GM06990 (cell line): ENCODE measurements around the gene TRIM69.

ENCODE experiments used
- DNase-seq: peaks from one replicate; pipeline ENCODE4 v3.0.0-alpha.2; 2011; ENCODE audit not compliant: insufficient read length; ENCODE audit errors: extremely low read depth
- H3K27me3 ChIP-seq: replicated peaks from 2 replicates; pipeline ENCODE4 v1.6.0; 2011; ENCODE audit warnings: low read length; ENCODE audit not compliant: control insufficient read depth, insufficient read depth
- H3K36me3 ChIP-seq: 2 replicates; pipeline ENCODE4 v1.5.1; 2011; ENCODE audit warnings: low read length; ENCODE audit not compliant: control insufficient read depth, insufficient read depth
- H3K4me3 ChIP-seq: replicated peaks from 2 replicates; pipeline ENCODE4 v1.5.1; 2011; ENCODE audit warnings: low read depth, mild to moderate bottlenecking, control low read depth, low read length
- TF ChIP-seq, protein P1 (sequence below): IDR thresholded peaks from 2 replicates; pipeline ENCODE4 v1.5.1; 2011; ENCODE audit warnings: low read length, control low read depth, mild to moderate bottlenecking, inconsistent platforms; ENCODE audit not compliant: insufficient read depth, poor library complexity, severe bottlenecking

TRIM69 gene

DNA sequence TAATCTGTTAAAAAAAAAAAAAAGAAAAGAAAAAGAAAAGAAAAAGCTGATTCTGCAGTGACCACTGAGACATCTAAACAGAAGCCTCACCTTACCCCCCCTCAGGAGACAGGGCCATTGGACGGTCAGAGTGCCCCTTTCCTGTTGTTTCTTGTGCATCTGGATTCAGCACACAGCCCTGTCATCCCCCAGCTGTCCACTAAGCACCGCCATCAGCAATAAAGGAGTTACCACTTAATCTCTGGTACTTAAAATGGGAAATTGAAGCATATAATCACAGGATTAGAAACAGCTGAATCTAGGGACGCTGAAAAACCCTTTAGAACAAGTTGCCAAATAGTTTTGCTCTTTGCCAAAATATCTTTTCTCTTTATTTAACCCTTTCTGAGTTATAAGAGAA is 62.5 kb downstream of the TRIM69 start:
- TF ChIP-seq, protein P1, sequence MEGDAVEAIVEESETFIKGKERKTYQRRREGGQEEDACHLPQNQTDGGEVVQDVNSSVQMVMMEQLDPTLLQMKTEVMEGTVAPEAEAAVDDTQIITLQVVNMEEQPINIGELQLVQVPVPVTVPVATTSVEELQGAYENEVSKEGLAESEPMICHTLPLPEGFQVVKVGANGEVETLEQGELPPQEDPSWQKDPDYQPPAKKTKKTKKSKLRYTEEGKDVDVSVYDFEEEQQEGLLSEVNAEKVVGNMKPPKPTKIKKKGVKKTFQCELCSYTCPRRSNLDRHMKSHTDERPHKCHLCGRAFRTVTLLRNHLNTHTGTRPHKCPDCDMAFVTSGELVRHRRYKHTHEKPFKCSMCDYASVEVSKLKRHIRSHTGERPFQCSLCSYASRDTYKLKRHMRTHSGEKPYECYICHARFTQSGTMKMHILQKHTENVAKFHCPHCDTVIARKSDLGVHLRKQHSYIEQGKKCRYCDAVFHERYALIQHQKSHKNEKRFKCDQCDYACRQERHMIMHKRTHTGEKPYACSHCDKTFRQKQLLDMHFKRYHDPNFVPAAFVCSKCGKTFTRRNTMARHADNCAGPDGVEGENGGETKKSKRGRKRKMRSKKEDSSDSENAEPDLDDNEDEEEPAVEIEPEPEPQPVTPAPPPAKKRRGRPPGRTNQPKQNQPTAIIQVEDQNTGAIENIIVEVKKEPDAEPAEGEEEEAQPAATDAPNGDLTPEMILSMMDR, result no peak
- no peaks in the 10 kb centered on the region for H3K27me3 ChIP-seq
- no peaks in the 10 kb centered on the region for H3K36me3 ChIP-seq
- DNase-seq, result no peak
- H3K4me3 ChIP-seq, result no peak overlapping the region

DNA sequence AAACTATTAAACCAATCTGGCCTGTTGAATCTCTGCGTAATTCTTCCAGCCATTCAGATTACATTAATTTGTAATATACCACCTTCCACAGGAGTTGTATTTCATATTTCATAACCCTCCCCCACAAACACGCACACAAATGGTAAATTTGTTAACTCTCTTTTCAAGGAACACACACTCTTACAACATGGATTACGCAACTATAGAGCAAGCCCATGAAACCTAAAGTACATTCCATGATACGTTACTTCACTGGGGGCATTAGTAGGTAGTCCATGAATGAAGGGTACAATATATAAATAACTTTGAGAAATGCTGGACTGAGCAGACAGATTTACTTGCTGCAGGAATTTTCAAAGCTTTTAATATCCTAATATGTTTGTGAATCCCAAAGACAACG is 65.0 kb downstream of the TRIM69 start:
- Histone ChIP-seq H3K27me3 (no peaks in the 10 kb centered on the region), H3K36me3 (no peaks in the 10 kb centered on the region), H3K4me3 (no peak overlapping the region)
- TF ChIP-seq, protein P1, result no peak
- DNase-seq, result no peak

DNA sequence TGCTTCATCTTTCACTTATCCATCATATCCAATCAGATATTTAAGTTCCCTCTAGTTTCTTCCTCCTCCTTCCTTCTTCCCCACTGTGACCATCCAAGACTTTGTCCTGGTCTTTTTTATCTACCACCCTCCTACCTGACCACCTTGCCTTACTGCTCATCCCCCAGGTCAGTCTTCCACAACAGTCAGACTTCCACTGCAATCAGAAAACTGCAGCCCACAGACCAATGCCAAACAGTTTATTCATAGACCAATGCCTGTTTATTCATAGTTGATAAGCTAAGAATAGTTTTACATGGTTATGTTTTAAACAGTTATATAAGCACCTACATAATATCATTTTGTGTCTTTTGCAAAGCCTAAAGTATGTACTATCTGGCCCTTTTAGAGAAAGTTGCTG is 65.5 kb downstream of the TRIM69 start:
- Histone ChIP-seq H3K36me3 (no peaks in the 10 kb centered on the region), H3K27me3 (no peaks in the 10 kb centered on the region), H3K4me3 (no peak overlapping the region)
- TF ChIP-seq, protein P1, result no peak
- DNase-seq, result no peak

DNA sequence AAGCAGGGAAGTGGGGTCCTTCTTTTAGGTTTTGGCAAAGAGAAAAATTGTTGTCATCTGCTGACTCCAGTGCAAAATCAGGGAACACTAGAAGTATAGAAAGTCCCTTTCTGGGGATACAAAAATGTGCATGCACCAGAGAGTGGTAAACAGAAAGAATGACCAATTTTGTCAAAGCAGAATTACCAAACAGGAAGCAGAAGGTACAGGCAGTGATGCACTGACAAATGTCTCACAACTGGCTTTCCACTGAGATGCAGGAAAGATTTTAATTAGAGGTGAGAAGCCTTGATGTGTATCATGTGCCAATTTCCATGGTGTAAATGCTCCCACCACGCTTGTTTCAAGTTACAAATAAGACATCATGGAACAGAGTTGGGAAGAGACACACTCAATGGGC is 66.0 kb downstream of the TRIM69 start:
- no peak for DNase-seq
- no peak overlapping the region for H3K4me3 ChIP-seq
- TF ChIP-seq, protein P1, result no peak
- no peaks in the 10 kb centered on the region for H3K27me3 ChIP-seq
- no peaks in the 10 kb centered on the region for H3K36me3 ChIP-seq

DNA sequence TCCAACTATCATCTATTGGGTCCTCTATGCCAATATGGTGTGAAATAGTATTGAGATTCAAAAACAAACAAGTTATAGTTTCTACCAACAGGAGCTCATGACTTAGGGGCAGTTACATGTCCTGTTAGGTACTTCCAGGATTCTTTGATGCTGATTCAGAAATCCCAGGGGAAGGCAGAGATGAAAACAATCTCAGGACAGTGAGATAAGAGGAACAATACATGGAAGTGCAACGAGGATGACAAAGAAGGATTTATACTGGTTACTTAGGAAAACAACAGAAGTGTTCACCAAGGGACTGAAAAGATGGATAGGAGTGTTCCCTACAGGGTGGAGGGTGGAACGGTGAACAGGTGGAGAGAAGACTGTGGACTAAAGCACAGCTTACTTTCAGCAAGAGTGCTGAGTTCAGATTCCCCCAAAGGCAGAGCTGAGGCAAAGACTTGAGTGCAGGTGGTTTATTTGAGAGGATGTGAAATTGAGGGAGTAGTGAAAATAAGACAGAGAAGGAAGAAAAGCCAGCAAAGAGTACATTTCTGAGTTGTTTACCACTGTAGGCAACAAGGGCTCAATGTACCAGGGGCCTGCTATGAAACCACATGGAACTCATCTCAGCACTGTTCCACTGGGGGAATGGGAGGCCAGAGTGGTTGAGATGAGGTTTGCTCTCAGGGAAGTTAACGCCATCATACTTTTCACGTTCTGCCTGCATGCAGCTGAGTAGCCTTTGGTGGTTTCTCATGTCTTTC is 68.1 kb downstream of the TRIM69 start:
- no peak for DNase-seq

More for the DNA sequence above, 68.1 kb downstream of the TRIM69 start:
- TF ChIP-seq, protein P1, result no peak
- H3K4me3 ChIP-seq, result no peak overlapping the region
- no peaks in the 10 kb centered on the region for H3K27me3 ChIP-seq
- no peaks in the 10 kb centered on the region for H3K36me3 ChIP-seq
